Stimulated activated naive CD4-positive, alpha-beta T cell (primary cell): Measurements from ENCODE around the gene DPP4.
"Not testable (repeated sequence)": the region's sequence is repeated elsewhere in the genome, so short reads cannot be mapped to it uniquely, and the experiment has no call there.

Experiments
- DNase-seq, 6 experiments: peaks; one replicate each; lab custom pipeline; 2025; lab: John Stamatoyannopoulos, UW

DPP4 gene

DNA sequence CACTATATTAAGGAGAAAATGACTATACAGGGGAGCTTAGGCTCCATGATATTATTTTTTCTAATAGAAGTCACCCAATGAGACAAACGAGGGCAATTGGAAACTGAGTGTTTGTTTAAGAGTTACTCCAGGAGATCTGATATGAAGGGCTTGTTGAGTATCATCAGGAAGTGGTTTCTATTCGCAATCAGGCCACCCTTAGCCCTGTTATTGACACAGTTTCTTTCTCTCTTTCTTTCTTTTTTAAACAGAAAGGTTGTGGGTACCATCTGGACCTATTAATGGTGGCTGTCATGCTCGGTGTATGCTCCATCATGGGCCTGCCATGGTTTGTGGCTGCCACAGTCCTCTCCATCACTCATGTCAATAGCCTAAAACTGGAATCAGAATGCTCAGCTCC lies 117.3 kb downstream of the DPP4 start:
- DNase-seq = peak in 2 of 6 experiments; percentile 12 to 14

- DNase-seq = no peak
Measured at GRCh38 chr2:161955211-161955610, 118.8 kb downstream of the DPP4 start.

GRCh38 chr2:161954103-161954502 lies 119.9 kb downstream of the DPP4 start:
- peak in 4 of 6 experiments; percentile 6 to 74 (median 66) for DNase-seq

DNA sequence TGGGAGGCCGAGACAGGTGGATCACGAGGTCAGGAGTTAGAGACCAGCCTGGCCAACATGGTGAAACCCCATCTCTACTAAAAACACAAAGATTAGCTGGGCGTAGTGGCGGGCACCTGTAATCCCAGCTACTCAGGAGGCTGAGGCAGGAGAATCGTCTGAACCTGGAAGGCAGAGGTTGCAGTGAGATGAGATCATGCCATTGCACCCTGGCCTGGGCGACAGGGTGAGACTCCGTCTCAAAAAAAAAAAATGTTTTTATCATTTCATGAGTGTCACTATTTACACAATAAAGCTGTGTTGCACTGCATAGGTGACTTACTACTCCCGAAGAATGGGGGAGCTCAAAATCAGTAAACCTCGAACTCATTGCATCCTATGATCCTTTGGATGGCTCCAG lies 120.6 kb downstream of the DPP4 start:
- DNase-seq = not testable (repeated sequence)

- peak in 2 of 6 experiments; percentile 17 to 26 for DNase-seq
Measured at GRCh38 chr2:161952783-161953191, 121.2 kb downstream of the DPP4 start.

DNA sequence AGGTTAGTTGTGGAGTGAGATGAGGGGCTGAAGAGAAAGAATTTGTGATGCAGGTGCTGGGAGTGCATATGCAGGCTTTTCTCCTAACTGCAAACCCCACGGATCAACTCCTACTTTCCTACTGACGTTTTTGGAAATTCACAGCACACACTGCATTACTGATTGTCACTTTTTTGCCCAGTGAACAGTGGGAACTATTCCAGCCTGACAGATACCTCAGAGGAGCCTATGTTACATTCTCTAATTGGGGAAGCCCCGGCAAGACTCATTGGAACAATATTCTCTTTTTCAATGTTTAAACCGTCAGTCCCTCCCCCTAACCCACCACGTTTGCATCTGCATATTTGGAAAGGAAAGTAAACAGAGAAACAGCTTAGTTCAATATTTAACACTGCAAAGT lies 126.2 kb downstream of the DPP4 start:
- DNase-seq = no peak

DNA sequence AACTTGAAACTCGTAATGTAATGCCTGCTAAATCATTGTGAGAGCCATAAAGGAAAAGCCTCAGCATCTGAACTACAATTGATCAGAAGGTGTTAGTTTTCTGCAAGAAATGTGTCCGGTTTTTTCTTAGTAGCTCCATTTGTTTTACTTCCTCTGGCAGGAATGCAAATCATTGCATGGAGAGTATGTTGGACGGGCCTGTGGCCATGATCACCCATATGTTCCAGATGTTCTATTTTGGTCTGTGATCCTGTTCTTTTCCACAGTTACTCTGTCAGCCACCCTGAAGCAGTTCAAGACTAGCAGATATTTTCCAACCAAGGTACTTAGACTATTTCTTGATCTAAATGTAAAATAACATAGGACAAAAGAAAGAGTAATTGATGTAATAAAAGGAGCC lies 126.6 kb downstream of the DPP4 start:
- no peak for DNase-seq

DNA sequence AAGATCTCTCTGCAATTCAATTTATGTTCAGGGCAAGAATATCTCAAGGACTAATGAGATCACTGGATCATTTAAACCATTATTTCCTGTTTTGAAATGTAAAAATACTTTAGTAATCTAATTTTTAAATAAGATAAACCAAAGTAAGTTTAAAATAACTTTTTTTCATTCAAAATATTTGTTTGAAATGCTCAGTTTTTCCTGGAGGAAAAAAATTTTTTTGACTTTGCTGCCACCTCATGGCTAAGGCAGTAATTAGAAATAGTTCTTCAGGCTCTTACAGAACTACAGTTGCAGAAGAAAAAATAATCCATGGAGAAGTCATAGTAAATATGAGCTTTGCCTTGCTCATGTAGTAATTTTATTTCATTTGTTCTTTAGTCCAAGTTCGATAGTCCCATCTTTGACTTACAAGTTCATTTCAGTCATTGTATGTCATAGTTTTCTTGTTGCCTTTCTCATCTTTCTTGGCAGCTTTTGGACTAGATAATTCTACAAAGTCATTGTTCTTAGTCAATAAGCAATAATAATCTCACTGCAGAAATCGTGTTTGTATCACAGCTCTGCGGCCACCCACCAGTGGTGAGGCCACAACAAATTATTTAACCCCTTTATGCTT lies 127.4 kb downstream of the DPP4 start:
- DNase-seq = peak in 2 of 6 experiments; percentile 16 to 17

DNA sequence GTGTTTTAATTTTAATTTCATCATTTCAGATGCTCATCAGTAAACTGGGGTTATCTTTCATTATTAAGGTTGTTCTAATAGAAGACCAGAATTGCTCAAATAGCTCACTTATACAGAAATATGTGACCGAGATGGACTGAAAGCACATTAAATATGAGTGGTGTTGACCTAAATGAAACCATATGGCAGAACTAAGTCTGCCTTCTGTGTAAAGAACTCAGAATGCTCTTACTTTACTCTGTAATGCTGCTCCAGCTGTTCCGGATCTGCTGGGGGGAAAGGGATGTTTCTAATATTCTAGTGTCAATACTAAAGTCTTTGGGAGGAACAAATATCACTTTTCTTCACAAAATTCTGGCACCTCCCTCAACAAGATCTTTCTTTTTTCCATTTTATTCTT lies 131.0 kb downstream of the DPP4 start:
- no peak for DNase-seq
